GM21528 (cell line): ENCODE results near the gene DRC1.
"Not testable (repeated sequence)": the region's sequence is repeated elsewhere in the genome, so short reads cannot be mapped to it uniquely, and the experiment has no call there.

Experiments used
- ATAC-seq: cut with Tn5 transposase; IDR thresholded peaks from one replicate; pipeline ENCODE4 v1.9.1; 2021; ENCODE audit warnings: mild to moderate bottlenecking, moderate library complexity; ENCODE audit not compliant: unreplicated experiment, low FRiP score

DRC1 gene

GRCh38 chr2:26401739-26402541 is at the start of gene DRC1:
DRC1 (plus strand) TSS chr2:26401920; CDS start chr2:26401990, 70 bp downstream.
- no peak for ATAC-seq

DNA sequence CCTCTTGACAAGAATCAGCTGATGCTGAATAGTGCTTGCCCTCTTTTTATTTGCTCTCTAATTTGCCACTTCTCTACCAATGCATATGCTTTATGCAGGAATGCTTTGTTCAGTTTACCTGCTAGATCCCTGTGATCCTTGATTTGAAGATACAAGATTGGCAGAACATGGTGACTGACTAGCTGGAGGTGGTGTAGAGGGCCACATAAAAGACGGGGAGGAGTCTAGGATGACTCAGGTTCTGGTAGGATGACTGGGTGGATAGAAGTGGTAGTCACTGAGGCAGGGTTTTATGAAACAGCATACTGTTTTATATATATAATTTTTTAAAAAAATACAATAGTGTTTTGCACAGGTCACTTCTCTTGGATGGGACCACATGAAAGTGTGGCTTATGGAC is 48.8 kb upstream of the DRC1 start:
- ATAC-seq, result no peak

DNA sequence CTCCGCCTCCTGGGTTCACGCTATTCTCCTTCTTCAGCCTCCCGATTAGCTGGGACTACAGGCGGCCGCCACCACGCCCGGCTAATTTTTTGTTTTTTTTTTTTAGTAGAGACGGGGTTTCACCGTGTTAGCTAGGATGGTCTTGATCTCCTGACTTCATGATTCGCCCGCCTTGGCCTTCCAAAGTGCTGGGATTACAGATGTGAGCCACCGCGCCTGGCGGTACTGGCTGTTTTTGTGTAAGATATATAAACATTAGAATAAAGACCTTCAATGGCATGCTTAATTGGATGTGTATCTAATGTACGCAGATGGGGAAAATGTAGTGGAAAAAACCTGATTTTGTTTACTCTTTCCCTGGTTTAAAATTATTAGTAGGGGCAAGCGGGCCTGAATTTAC is 47.3 kb upstream of the DRC1 start:
- ATAC-seq, result not testable (repeated sequence)

GRCh38 chr2:26355038-26355995 is 46.4 kb upstream of the DRC1 start:
- ATAC-seq, result no peak

- ATAC-seq, result no peak
These were observed 45.6 kb upstream of the DRC1 start for GRCh38 chr2:26356111-26356510.

DNA sequence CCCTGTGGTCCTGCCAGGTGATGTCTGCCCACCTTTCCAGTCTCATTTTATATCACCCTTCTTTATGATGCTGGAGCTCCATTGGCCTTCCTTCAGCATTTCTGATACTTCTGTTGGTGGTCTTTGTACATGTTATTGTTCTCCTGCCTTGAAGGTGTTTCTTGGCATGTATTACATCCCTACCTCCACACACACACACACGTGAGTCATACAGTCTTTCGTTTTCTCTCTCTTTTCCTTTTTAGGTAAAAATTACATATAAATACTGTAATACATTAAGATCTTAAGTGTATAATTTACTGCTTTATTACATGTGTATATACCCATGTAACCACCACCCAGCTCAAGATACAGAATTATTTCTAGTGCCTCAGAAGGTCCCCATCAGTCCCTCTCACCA is 44.9 kb upstream of the DRC1 start:
- ATAC-seq, result no peak

DNA sequence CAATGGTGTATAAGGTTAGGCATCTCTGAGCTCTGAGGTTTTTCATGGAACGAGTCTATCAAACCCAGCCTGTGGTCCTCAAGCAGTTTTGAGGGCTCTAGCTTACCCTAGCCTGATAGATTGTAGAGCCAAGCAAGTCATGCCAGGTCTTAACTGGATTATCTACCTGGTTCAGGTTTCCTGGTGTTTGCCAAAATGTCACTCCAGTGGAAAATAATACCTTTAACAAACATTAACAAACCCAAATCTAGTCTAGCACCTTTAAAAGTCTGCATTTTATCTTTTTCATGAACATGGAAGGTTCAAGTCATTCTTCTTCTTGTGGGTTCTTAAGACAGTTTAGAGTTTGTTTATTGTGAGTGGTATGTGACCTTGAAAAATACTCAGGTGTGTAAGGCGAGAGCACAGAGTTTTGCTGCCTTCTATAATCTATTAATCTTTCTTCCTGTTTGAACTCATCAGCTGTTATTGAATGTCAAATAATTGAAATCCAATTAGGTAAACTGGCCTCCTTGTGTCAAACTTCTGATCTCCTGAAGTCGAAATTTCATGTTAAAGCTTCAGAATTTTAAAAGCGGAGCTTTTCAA is 41.7 kb upstream of the DRC1 start:
- ATAC-seq, result no peak

DNA sequence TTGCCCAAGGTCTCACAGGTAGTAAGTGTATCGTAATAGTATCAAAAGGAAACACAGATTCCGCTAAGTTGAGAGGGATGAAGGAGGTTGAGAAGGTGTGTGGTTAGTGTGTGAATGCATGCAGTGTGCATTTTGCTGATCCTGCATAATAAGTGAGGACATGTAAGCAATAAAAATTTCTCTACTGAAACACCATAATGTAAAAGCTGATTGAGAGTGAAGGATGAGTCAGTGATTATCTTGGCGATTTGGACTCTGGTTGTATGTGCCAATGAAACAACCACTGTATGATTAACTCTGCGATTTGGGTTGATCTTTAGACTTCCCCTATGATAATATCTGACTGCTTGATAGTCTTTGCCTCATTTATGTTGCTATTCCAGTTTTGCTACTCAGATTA is 38.4 kb upstream of the DRC1 start:
- no peak for ATAC-seq

GRCh38 chr2:26363958-26364357 is 37.8 kb upstream of the DRC1 start:
- no peak for ATAC-seq

GRCh38 chr2:26364669-26365068 is 37.1 kb upstream of the DRC1 start:
- no peak for ATAC-seq

GRCh38 chr2:26366957-26367356 is 34.8 kb upstream of the DRC1 start:
- no peak for ATAC-seq

- ATAC-seq, result not testable (repeated sequence)
These were observed 32.1 kb upstream of the DRC1 start for GRCh38 chr2:26369664-26370063.

- not testable (repeated sequence) for ATAC-seq
These were observed 30.8 kb upstream of the DRC1 start for GRCh38 chr2:26370909-26371308.

- no peak for ATAC-seq
These were observed 24.9 kb upstream of the DRC1 start for GRCh38 chr2:26376799-26377198.

DNA sequence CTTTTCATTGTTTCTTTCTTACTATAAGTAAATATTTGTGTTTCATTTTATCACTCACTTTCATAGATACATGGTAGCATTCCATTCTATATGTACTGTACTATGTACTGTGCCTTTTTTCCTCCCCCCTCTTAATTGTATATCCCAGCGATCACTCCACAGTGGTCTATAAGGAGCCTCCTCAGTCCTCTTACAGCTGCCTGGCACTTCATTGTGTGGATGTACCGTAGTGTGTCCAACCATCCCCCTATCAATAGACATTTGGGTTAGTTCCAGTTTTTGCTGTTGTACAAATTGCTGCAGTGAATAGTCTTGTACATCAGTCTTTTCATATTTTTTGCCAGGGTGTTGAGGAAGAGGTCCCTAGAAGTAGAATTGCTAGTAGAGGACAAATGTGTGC is 21.4 kb upstream of the DRC1 start:
- ATAC-seq, result no peak

DNA sequence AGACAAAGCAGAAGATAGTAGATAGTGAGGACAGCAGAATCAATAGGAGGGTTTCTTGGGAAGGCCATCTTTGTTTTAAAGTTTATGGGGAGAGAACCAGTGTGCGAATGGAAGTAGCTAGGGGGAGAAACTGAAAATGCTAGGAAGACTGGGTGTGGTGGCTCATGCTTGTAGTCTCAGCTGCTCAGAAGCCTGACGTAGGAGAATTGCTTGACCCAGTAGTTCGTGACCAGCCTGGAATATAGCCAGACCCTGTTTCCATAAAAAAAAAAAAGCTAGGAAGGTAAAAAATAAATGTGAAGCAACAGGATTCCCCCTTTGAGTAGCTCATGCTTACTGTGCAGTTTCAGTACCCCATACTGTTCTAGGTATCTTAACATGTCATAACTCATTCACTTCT is 19.2 kb upstream of the DRC1 start:
- ATAC-seq, result no peak

- no peak for ATAC-seq
These were observed 17.5 kb upstream of the DRC1 start for GRCh38 chr2:26384183-26384582.

DNA sequence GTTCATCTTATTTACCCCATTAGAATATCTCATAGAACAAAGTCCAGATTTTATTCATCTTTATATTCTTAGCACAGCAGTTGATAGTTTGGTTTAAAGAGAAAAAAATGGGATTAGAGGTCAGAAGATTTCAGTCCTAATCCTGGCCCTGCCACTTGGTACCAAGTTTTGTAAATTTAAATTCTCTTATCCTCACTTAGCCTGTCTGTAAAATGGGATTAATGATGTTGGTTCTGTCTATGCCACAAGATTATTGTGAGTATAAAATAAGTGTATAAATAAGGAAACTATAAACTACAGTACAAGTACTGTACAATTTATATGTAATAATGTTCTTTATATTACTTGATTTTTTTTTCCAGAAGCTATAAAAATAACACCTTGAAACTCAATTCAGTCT is 17.1 kb upstream of the DRC1 start:
- ATAC-seq, result no peak

DNA sequence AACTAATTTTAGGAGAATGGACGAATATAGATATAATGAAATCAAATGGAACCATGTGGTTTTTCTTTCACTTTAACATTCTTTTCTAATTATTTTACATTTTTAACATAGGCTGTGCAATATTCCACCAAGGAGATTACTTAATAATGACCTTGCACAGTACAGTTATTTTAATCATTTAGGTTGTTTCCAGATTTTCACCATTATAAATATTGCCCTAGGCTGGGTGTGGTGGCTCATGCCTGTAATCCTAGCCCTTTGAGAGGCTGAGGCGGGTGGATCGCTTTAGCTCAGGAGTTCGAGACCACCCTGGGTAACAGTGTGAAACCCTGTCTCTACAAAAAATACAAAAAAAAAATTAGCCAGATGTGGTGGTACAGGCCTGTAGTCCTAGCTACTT is 14.5 kb upstream of the DRC1 start:
- no peak for ATAC-seq

DNA sequence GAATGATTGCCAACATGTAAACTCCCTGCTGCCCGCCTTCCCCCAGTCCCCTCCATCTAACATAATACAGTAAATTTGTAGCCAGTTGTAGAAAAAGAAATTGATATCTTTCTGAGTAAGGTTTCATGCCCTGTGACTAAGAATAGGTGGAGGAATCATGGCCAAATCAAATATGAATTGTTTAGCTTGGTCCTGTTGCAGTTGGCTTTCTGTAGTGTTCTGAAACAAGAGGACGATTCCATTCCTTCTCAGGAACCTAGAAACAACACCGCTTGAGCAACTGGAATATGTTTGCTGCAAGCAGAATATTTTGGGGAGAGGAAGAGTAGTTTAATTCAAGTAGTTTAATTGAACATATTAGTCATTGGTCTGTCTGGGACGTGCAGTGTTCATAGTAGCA is 7.0 kb upstream of the DRC1 start:
- no peak for ATAC-seq

GRCh38 chr2:26395394-26395793 is 6.3 kb upstream of the DRC1 start:
- no peak for ATAC-seq
